Keratinocyte (primary cell): Measurements from ENCODE around the gene ASGR1.
A peak's percentile ranks its signal among the peaks of the same experiment; 100 is the strongest.

ENCODE experiments used
- CTCF ChIP-seq, 3 experiments: IDR thresholded peaks in 1 of 3; conservative IDR thresholded peaks in 1 of 3; optimal IDR thresholded peaks in 1 of 3; 2 replicates in 2 of 3; 3 replicates in 1 of 3; pipeline versions ENCODE3 to v1.5.1; 2011; ENCODE audit warnings: low read length in 3 of 3, mild to moderate bottlenecking in 3 of 3, moderate library complexity in 2 of 3, control low read depth in 1 of 3, inconsistent platforms in 1 of 3; ENCODE audit not compliant: insufficient read depth in 2 of 3; ENCODE audit errors: extremely low read depth in 1 of 3
- EZH2 ChIP-seq: IDR thresholded peaks from one replicate; pipeline ENCODE4 v1.6.1; 2012; ENCODE audit warnings: inconsistent platforms, mild to moderate bottlenecking, low read length, moderate library complexity

GRCh38 chr17:7214300-7215135 is 35.3 kb upstream of the ASGR1 start:
- TF ChIP-seq CTCF (optimal IDR thresholded peaks at IDR 0.05 in 1 of 3, IDR thresholded peaks at IDR 0.05 in 1 of 3, conservative IDR thresholded peaks at IDR 0.05 in 1 of 3; ENCODE audit: extremely low read depth in 1 of 3, insufficient read depth in 2 of 3, low read length in 3 of 3), result peak; percentile 67 to 84 (median 68)
- TF ChIP-seq EZH2, result no peak
